ENCODE results near the gene AVP. TPM values are rescaled to one million over a fixed set of nuclear protein-coding genes. Genes with fewer than 3 reads are reported as not detected.

The AVP gene
- total RNA-seq, 1 donor from 2014 or later, result not detected

- no peak for ATAC-seq
- intact Hi-C loops (cut with DNase I), result no loop called here
Observed at GRCh38 chr20:3059489-3059888, 25.0 kb downstream of the AVP start.

GRCh38 chr20:3051385-3052019, 33.0 kb downstream of the AVP start:
- DNase-seq (no peak), ATAC-seq (no peak)
- Histone ChIP-seq H3K36me3 (peaks cover 27% of the 10 kb centered on the region), H3K4me1 (peaks cover 11% of the 10 kb centered on the region), H3K27ac (no peak overlapping the region), H3K9me3 (no peaks in the 10 kb centered on the region), H3K4me3 (no peak overlapping the region), H3K27me3 (ENCODE audit: low read depth) (no peaks in the 10 kb centered on the region)
- intact Hi-C loops (cut with DNase I), result no loop called here
- TF ChIP-seq CTCF (IDR thresholded peaks at IDR 0.05), result no peak

More at GRCh38 chr20:3059489-3059888, 25.0 kb downstream of the AVP start:
- DNase-seq, result no peak
- Histone ChIP-seq H3K4me3 (no peak overlapping the region), H3K4me1 (no peaks in the 10 kb centered on the region), H3K36me3 (no peaks in the 10 kb centered on the region), H3K9me3 (no peaks in the 10 kb centered on the region), H3K27me3 (ENCODE audit: low read depth) (no peaks in the 10 kb centered on the region), H3K27ac (no peak overlapping the region)
- TF ChIP-seq CTCF (IDR thresholded peaks at IDR 0.05), result no peak

DNA sequence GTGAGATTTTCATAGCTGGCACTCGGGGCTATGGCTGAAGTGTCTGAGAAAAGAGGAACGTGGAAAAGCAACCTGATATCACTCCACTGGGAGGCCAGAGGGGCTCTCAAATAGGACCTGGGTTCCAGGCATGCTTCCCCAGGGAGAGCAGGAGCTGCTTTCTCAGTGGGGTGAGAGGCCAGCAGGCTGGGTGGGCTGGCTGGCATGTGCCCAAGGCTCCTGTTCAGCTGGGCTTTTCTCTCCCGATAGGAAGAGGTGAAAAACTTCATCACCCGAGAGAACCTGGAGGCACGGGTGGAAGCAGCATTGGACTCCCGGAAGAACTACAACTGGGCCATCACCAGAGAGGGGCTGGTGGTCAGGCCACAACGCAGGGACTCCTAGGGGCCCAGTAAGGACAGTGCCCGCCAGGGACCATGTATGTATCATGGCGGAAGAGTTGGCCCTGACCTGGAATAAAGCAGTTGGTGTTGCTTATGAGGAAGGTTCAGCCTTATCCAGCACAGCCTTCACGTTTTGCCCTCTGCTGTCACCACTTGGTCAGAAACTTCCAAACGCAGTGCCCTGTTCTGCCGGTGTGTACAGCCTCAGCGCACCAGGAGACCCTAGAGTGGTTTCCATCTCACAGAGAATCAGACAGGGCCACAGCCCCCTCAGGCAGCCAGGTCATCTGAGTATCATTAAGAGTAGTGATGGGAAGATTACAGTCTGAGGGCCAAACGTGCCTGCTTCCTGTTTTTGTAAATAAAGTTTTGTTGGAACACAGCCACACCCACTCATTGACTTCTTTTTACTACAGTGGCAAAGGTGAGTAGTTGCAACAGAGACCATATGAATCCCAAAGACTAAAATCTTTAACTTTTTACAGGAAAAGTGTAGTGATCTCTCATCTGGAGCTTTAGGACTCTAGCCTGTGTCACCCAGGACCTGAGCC, 36.8 kb downstream of the AVP start:
- no peak for TF ChIP-seq CTCF (IDR thresholded peaks at IDR 0.05)

GRCh38 chr20:3046677-3047462, 37.7 kb downstream of the AVP start:
- H3K27me3 ChIP-seq (ENCODE audit: low read depth), result no peaks in the 10 kb centered on the region
- intact Hi-C loops (cut with DNase I), result no loop called here
- peaks cover 27% of the 10 kb centered on the region for H3K36me3 ChIP-seq
- H3K4me1 ChIP-seq, result peaks cover 17% of the 10 kb centered on the region
- ATAC-seq, result peak in 1 of 2 donors; percentile 10
- H3K4me3 ChIP-seq, result peak overlapping the region; percentile 95
- peak overlapping the region; percentile 87 for H3K27ac ChIP-seq
- no peak for TF ChIP-seq CTCF (IDR thresholded peaks at IDR 0.05)
- no peaks in the 10 kb centered on the region for H3K9me3 ChIP-seq
- DNase-seq, result peak; percentile 59

More for the DNA sequence above, 36.8 kb downstream of the AVP start:
- no peaks in the 10 kb centered on the region for H3K27me3 ChIP-seq (ENCODE audit: low read depth)
- H3K4me3 ChIP-seq, result no peak overlapping the region
- ATAC-seq (no peak), DNase-seq (no peak)
- no peaks in the 10 kb centered on the region for H3K9me3 ChIP-seq
- H3K4me1 ChIP-seq, result peaks cover 15% of the 10 kb centered on the region
- peaks cover 27% of the 10 kb centered on the region for H3K36me3 ChIP-seq
- intact Hi-C loops (cut with DNase I), result no loop called here
- no peak overlapping the region for H3K27ac ChIP-seq
